Measurements from ENCODE around the gene LY6G5C.
"Not testable (repeated sequence)": the region's sequence is repeated elsewhere in the genome, so short reads cannot be mapped to it uniquely, and the experiment has no call there.

LY6G5C gene

GRCh38 chr6:31712296-31712695 lies 31.4 kb upstream of the LY6G5C start:
- Histone ChIP-seq H3K27ac (ENCODE audit: low read length) (no peak overlapping the region), H3K9me3 (ENCODE audit: control insufficient read depth in 1 of 2, low read length in 2 of 2) (no peaks in the 10 kb centered on the region), H3K27me3 (ENCODE audit: low read depth, low read length) (no peaks in the 10 kb centered on the region), H3K4me1 (ENCODE audit: control insufficient read depth in 1 of 2, insufficient read depth in 2 of 2, low read length in 2 of 2) (no peaks in the 10 kb centered on the region), H3K4me3 (ENCODE audit: low read depth in 1 of 2, low read length in 2 of 2) (no peak overlapping the region), H3K36me3 (ENCODE audit: control insufficient read depth in 1 of 2, insufficient read depth in 2 of 2, low read length in 2 of 2) (no peaks in the 10 kb centered on the region)

- Histone ChIP-seq H3K4me1 (ENCODE audit: control insufficient read depth in 1 of 2, insufficient read depth in 2 of 2, low read length in 2 of 2) (no peaks in the 10 kb centered on the region), H3K9me3 (ENCODE audit: control insufficient read depth in 1 of 2, low read length in 2 of 2) (no peaks in the 10 kb centered on the region), H3K4me3 (ENCODE audit: low read depth in 1 of 2, low read length in 2 of 2) (no peak overlapping the region), H3K36me3 (ENCODE audit: control insufficient read depth in 1 of 2, insufficient read depth in 2 of 2, low read length in 2 of 2) (no peaks in the 10 kb centered on the region), H3K27ac (ENCODE audit: low read length) (no peak overlapping the region), H3K27me3 (ENCODE audit: low read depth, low read length) (no peaks in the 10 kb centered on the region)
Measured at GRCh38 chr6:31711233-31711632, 30.4 kb upstream of the LY6G5C start.

GRCh38 chr6:31710523-31711219 lies 29.8 kb upstream of the LY6G5C start:
- Histone ChIP-seq H3K27ac (ENCODE audit: low read length) (no peak overlapping the region), H3K4me1 (ENCODE audit: control insufficient read depth in 1 of 2, insufficient read depth in 2 of 2, low read length in 2 of 2) (no peaks in the 10 kb centered on the region), H3K36me3 (ENCODE audit: control insufficient read depth in 1 of 2, insufficient read depth in 2 of 2, low read length in 2 of 2) (no peaks in the 10 kb centered on the region), H3K4me3 (ENCODE audit: low read depth in 1 of 2, low read length in 2 of 2) (no peak overlapping the region), H3K9me3 (ENCODE audit: control insufficient read depth in 1 of 2, low read length in 2 of 2) (no peaks in the 10 kb centered on the region), H3K27me3 (ENCODE audit: low read depth, low read length) (no peaks in the 10 kb centered on the region)

- not testable (repeated sequence) for H3K9me3 ChIP-seq (ENCODE audit: control insufficient read depth in 1 of 2, low read length in 2 of 2); H3K4me3 ChIP-seq (ENCODE audit: low read depth in 1 of 2, low read length in 2 of 2); H3K27ac ChIP-seq (ENCODE audit: low read length); H3K36me3 ChIP-seq (ENCODE audit: control insufficient read depth in 1 of 2, insufficient read depth in 2 of 2, low read length in 2 of 2); H3K4me1 ChIP-seq (ENCODE audit: control insufficient read depth in 1 of 2, insufficient read depth in 2 of 2, low read length in 2 of 2); H3K27me3 ChIP-seq (ENCODE audit: low read depth, low read length)
Measured at GRCh38 chr6:31709157-31709556, 28.3 kb upstream of the LY6G5C start.

- H3K4me1 ChIP-seq (ENCODE audit: control insufficient read depth in 1 of 2, insufficient read depth in 2 of 2, low read length in 2 of 2), result peaks cover 0 to 4% of the 10 kb centered on the region in 2 donors
- no peaks in the 10 kb centered on the region for H3K36me3 ChIP-seq (ENCODE audit: control insufficient read depth in 1 of 2, insufficient read depth in 2 of 2, low read length in 2 of 2)
- H3K27ac ChIP-seq (ENCODE audit: low read length), result no peak overlapping the region
- no peak overlapping the region for H3K4me3 ChIP-seq (ENCODE audit: low read depth in 1 of 2, low read length in 2 of 2)
- no peaks in the 10 kb centered on the region for H3K9me3 ChIP-seq (ENCODE audit: control insufficient read depth in 1 of 2, low read length in 2 of 2)
- no peaks in the 10 kb centered on the region for H3K27me3 ChIP-seq (ENCODE audit: low read depth, low read length)
Measured at GRCh38 chr6:31708224-31708623, 27.4 kb upstream of the LY6G5C start.

- H3K4me1 ChIP-seq (ENCODE audit: control insufficient read depth in 1 of 2, insufficient read depth in 2 of 2, low read length in 2 of 2), result peaks cover 0 to 4% of the 10 kb centered on the region in 2 donors
- H3K27me3 ChIP-seq (ENCODE audit: low read depth, low read length), result no peaks in the 10 kb centered on the region
- no peaks in the 10 kb centered on the region for H3K36me3 ChIP-seq (ENCODE audit: control insufficient read depth in 1 of 2, insufficient read depth in 2 of 2, low read length in 2 of 2)
- no peaks in the 10 kb centered on the region for H3K9me3 ChIP-seq (ENCODE audit: control insufficient read depth in 1 of 2, low read length in 2 of 2)
- H3K27ac ChIP-seq (ENCODE audit: low read length), result no peak overlapping the region
- no peak overlapping the region for H3K4me3 ChIP-seq (ENCODE audit: low read depth in 1 of 2, low read length in 2 of 2)
Measured at GRCh38 chr6:31707701-31708100, 26.8 kb upstream of the LY6G5C start.

GRCh38 chr6:31706599-31706998 lies 25.7 kb upstream of the LY6G5C start, which contains the start of gene LY6G6F:
Gene LY6G6F, plus strand, starts transcription at chr6:31706866. Its CDS starts 41 bp downstream, at chr6:31706907.
- Histone ChIP-seq H3K4me1 (ENCODE audit: control insufficient read depth in 1 of 2, insufficient read depth in 2 of 2, low read length in 2 of 2) (peaks cover 8 to 10% of the 10 kb centered on the region in 2 donors), H3K27ac (ENCODE audit: low read length) (no peak within 1 kb of the TSS), H3K27me3 (ENCODE audit: low read depth, low read length) (no peaks in the 10 kb centered on the region), H3K4me3 (ENCODE audit: low read depth in 1 of 2, low read length in 2 of 2) (no peak within 1 kb of the TSS), H3K36me3 (ENCODE audit: control insufficient read depth in 1 of 2, insufficient read depth in 2 of 2, low read length in 2 of 2) (no peaks in the 10 kb centered on the region), H3K9me3 (ENCODE audit: control insufficient read depth in 1 of 2, low read length in 2 of 2) (no peaks in the 10 kb centered on the region)

GRCh38 chr6:31705931-31706330 lies 25.1 kb upstream of the LY6G5C start:
- Histone ChIP-seq H3K4me1 (ENCODE audit: control insufficient read depth in 1 of 2, insufficient read depth in 2 of 2, low read length in 2 of 2) (peaks cover 13 to 17% of the 10 kb centered on the region in 2 donors), H3K9me3 (ENCODE audit: control insufficient read depth in 1 of 2, low read length in 2 of 2) (no peaks in the 10 kb centered on the region), H3K36me3 (ENCODE audit: control insufficient read depth in 1 of 2, insufficient read depth in 2 of 2, low read length in 2 of 2) (no peaks in the 10 kb centered on the region), H3K4me3 (ENCODE audit: low read depth in 1 of 2, low read length in 2 of 2) (no peak overlapping the region), H3K27ac (ENCODE audit: low read length) (no peak overlapping the region), H3K27me3 (ENCODE audit: low read depth, low read length) (no peaks in the 10 kb centered on the region)

GRCh38 chr6:31702819-31703716 lies 22.2 kb upstream of the LY6G5C start, which contains the start of gene ABHD16A:
Gene ABHD16A, minus strand, starts transcription at chr6:31703324. Its CDS starts 43 bp downstream, at chr6:31703281.
- H3K4me3 ChIP-seq (ENCODE audit: low read depth in 1 of 2, low read length in 2 of 2), result peak within 1 kb of the TSS; percentile 77 to 98
- H3K27ac ChIP-seq (ENCODE audit: low read length), result peak within 1 kb of the TSS; percentile 99
- no peaks in the 10 kb centered on the region for H3K27me3 ChIP-seq (ENCODE audit: low read depth, low read length)
- peaks cover 0 to 6% of the 10 kb centered on the region in 2 donors for H3K36me3 ChIP-seq (ENCODE audit: control insufficient read depth in 1 of 2, insufficient read depth in 2 of 2, low read length in 2 of 2)
- peaks cover 13 to 21% of the 10 kb centered on the region in 2 donors for H3K4me1 ChIP-seq (ENCODE audit: control insufficient read depth in 1 of 2, insufficient read depth in 2 of 2, low read length in 2 of 2)
- H3K9me3 ChIP-seq (ENCODE audit: control insufficient read depth in 1 of 2, low read length in 2 of 2), result no peaks in the 10 kb centered on the region

- Histone ChIP-seq H3K27me3 (ENCODE audit: low read depth, low read length) (no peaks in the 10 kb centered on the region), H3K4me1 (ENCODE audit: control insufficient read depth in 1 of 2, insufficient read depth in 2 of 2, low read length in 2 of 2) (peaks cover 13 to 21% of the 10 kb centered on the region in 2 donors), H3K27ac (ENCODE audit: low read length) (peak overlapping the region; percentile 99), H3K36me3 (ENCODE audit: control insufficient read depth in 1 of 2, insufficient read depth in 2 of 2, low read length in 2 of 2) (peaks cover 0 to 10% of the 10 kb centered on the region in 2 donors), H3K9me3 (ENCODE audit: control insufficient read depth in 1 of 2, low read length in 2 of 2) (no peaks in the 10 kb centered on the region), H3K4me3 (ENCODE audit: low read depth in 1 of 2, low read length in 2 of 2) (peak overlapping the region; percentile 77 to 98)
Measured at GRCh38 chr6:31702405-31702818, 21.5 kb upstream of the LY6G5C start.

GRCh38 chr6:31701666-31702404 lies 21.0 kb upstream of the LY6G5C start:
- Histone ChIP-seq H3K9me3 (ENCODE audit: control insufficient read depth in 1 of 2, low read length in 2 of 2) (no peaks in the 10 kb centered on the region), H3K27ac (ENCODE audit: low read length) (peak overlapping the region; percentile 99), H3K4me1 (ENCODE audit: control insufficient read depth in 1 of 2, insufficient read depth in 2 of 2, low read length in 2 of 2) (peaks cover 13 to 21% of the 10 kb centered on the region in 2 donors), H3K4me3 (ENCODE audit: low read depth in 1 of 2, low read length in 2 of 2) (peak overlapping the region; percentile 77 to 98), H3K27me3 (ENCODE audit: low read depth, low read length) (no peaks in the 10 kb centered on the region), H3K36me3 (ENCODE audit: control insufficient read depth in 1 of 2, insufficient read depth in 2 of 2, low read length in 2 of 2) (peaks cover 1 to 16% of the 10 kb centered on the region in 2 donors)
